ENCODE data around the gene PGLYRP3.
A peak's percentile ranks its signal among the peaks of the same experiment; 100 is the strongest.

Gene PGLYRP3

GRCh38 chr1:153310526-153310925 is 2.2 kb downstream of the PGLYRP3 start:
- DNase-seq = no peak

GRCh38 chr1:153309441-153309840 is 3.3 kb downstream of the PGLYRP3 start:
- no peak for DNase-seq

- no peak for DNase-seq
These were observed 4.2 kb downstream of the PGLYRP3 start for GRCh38 chr1:153308540-153308939.

GRCh38 chr1:153307221-153307600 is 5.5 kb downstream of the PGLYRP3 start:
- DNase-seq = no peak

DNA sequence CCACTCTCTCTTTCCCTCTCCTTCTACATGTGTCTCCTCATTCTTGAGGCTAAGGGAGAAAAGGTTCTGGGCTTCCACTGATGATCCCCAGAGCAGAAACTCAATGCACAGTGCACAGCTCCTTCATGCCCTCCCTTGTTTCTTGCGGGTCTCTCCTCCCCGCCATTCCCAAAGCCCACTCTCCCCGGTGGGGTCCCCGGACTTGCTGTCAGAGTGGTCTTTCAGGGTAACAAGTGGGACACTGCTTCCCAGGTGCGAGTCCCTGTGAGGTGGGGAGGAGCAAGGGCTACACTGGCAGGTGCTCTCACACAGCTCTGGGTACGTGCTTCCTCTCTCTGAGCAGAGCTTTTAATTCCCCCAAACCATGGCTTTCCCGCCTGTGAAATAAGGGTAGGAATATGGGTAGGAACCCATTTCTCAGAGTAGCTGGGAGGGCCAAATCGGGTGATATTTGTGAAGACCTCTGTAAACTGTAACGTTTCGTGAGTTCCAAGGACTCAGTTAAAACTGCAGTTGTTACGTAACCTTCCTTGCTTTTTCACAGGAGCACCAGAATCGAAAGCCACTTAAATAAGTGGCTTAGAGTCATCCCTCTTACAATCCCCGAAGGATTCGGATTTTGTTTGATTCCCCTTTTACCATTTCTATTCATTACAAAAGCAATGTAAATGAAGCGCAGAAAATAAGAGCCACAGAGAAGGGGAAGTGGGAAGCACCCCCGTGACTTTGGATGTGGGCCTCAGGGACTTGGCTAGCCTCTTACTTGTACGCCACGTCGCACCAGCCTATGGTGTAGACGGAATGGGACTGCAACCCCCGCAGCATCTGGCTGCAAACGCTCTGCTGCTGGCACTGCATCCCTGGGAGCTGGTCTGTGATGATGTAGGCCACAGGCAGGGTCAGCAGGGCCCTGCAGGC is 6.2 kb downstream of the PGLYRP3 start:
- DNase-seq = peak; percentile 10 to 43

DNA sequence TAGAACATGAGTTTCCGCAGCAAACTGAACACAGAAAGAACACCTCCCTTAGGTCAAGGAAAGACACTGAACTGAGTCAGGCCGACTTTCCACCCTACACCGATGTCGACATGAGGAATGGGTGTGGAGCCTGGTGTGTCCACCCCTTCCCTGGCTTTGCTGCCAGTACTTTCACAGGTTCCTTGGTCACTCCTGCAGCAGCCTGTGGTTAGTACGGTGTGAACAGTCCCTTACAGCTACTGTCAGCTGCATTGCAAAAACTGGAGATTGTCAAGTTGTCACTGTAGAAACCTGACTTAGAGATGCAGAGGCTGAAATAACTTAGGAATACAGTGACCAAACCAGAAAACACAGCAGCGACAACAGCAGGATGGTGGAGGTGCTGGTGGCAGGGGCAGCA is 7.1 kb downstream of the PGLYRP3 start:
- no peak for DNase-seq

GRCh38 chr1:153302308-153302707 is 10.4 kb downstream of the PGLYRP3 start:
- no peak for DNase-seq

DNA sequence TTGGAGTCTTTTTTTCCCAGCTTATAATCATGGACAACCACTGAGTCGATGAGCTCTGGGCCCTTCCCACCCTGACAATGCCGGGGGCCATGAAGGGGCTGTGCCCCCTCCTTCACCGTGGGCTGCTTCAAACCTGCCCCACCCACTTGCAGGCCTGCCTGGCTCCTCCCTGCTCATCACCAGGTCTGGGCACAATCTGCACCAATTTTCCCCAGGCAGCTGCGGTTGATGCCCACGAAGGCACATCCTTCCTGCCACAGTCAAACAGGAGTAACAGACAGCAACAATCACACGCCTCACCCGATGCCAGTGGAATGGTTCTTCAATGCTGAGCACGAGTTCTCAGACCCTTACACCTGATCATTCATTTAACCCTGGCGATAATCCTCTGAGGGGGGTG is 18.9 kb downstream of the PGLYRP3 start:
- no peak for DNase-seq

DNA sequence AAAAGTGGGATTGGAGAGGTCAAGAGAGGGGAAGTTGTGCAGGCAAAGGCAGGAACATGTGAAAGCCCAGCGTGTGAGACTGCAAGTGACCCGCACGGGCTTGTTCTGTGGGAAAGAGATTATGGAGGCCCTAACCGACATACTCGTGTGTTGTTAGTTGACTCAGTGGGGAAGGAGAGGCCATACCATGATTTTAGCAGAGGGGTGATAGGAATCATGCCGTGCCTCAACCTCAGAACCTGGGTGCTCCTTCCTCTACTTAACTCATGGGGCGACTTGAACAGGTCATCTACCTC is 19.3 kb downstream of the PGLYRP3 start:
- no peak for DNase-seq

GRCh38 chr1:153292740-153293479 is 19.8 kb downstream of the PGLYRP3 start:
- peak; percentile 18 to 20 for DNase-seq

DNA sequence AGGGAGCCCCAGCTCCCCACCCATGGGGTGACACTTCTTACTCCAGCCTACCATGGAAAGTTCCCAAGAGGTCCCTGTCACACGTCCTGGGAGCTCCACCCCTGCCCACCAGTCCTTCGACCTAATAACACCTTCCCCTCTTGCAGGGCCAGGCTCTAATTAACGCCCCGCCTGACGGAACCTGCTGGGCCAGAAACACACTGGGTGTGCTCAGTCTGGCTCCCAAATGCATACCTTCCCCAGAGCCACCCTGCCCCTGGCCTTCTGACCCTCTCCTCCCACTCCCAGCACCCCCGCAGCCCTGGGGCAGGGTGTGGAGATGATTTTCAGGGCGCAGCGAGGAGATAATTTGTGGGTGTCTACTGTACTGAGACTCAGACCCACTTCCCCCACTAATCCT is 20.6 kb downstream of the PGLYRP3 start:
- DNase-seq = no peak

DNA sequence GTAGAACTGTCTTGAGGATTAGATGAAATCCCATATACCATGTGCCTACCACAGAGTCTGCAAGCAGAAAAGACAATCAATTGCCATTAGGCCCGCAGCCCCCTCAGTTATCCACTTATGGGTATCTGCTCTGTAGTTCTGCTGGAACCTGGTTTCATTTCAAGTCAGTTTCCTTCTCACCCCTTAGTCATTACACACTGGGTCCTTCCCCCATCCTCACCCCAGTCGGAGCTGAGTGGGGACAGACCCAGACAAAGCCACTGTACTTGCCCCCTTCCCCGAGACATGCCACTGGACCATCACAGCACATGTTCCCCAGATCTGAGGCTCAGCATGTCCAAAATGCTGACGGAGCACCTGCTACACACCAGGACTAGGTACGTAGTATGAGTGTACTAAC is 21.2 kb downstream of the PGLYRP3 start:
- DNase-seq = no peak

DNA sequence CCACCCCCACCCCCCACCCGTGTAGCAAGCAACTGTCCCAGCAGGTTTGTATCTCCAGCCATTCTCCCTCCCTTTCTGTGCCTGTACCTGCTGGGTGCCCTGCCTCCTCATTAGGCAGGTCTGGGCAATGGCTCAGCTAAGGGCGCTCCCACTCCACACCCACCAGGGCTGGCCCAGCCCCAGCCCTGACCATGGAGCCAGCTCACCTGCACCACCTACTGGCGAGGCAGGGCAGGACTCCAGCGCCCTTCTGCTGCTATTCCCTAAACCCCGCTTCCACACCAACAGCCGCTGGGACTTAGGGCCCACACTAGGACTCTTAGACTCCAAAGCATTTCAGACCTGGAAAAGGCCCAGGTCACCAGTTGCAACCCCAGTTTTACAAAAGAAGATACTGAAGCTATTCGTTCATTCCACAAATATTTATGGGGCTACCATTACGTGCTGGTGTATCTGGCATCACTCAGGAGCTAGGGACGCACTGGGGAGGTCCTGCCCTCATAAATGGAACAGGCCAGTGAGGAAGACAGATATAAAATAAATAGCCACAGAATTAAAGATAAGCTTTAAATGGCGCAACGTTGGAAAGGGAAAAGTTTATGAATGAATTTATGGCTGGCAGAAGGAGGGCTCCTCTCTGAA is 24.0 kb downstream of the PGLYRP3 start:
- peak in 1 of 2 donors; percentile 50 for DNase-seq

DNA sequence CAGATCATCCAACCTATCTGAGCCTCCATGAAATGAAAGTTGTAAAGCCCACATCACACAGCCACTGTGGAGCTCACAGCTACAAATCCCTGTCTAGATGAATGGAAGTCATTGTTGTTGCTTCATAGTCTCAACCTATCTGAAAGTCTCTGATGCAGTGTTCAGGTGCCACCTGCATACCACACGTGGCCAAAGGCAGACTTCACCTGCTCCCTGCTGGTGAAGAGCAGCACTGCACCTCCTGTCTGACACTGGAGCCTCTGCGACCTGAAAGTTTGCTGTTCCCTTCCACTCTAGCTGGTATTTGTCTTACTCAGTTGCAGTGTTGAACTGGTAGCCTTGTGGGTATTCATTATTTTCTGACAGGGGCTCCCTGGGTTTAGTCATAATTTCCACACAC is 34.9 kb downstream of the PGLYRP3 start:
- peak in 1 of 2 donors; percentile 38 for DNase-seq

DNA sequence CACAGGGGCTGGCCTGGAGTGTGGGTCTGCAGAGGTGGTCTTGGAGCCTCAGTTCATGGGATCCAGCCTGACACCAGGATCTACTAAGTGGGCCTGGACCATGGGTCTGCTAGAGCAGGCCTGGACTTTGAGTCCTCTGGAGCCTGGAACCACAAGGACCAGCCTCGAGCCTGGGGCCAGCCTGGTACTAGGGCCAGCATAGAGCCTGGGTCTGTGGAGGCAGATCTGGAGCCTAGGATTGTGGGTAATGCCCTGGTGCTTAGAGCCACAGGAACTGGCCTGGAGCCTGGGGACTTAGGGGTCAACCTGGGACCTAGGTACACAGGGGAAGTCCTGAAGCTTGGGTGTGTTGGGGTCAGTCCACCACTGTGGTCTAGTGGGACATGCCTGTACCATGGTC is 40.6 kb downstream of the PGLYRP3 start:
- DNase-seq = no peak

- no peak for DNase-seq
These were observed 41.0 kb downstream of the PGLYRP3 start for GRCh38 chr1:153271711-153272110.

GRCh38 chr1:153265457-153265856 is 47.3 kb downstream of the PGLYRP3 start:
- no peak for DNase-seq

DNA sequence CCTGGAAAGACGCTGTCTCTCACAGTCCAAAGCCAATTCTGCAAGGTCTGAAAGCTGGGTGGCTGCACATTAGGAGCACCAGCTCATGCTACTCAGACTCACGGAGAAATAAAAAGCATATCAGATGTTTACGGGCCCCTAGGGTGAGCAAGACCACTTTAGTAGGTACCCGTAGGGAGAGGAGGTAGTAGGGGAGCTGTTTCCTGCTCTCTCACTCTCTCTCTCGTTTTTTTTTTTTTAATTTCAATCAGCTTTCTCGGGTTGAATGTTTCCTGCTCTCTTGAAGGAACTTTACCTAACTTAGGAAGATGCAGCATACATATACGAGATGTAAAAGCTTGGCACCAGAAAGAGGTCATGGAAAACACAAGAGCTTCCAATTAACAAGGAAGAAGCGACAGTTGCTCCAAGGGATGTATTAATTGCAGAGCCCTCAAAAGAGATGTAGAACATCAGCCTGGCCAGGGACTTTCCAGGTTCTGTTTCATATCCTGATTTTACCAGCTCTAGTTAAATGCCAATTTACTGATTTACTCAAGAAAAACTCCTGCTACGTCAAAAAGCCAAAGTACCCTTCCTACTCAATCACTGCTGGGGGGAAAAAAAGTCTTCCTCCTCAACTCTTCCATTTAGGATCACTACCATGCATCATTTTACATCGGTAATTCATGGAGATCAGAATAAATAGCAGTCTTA is 50.1 kb downstream of the PGLYRP3 start:
- DNase-seq = peak; percentile 62 to 67

- DNase-seq = no peak
These were observed 50.7 kb downstream of the PGLYRP3 start for GRCh38 chr1:153262070-153262366.

DNA sequence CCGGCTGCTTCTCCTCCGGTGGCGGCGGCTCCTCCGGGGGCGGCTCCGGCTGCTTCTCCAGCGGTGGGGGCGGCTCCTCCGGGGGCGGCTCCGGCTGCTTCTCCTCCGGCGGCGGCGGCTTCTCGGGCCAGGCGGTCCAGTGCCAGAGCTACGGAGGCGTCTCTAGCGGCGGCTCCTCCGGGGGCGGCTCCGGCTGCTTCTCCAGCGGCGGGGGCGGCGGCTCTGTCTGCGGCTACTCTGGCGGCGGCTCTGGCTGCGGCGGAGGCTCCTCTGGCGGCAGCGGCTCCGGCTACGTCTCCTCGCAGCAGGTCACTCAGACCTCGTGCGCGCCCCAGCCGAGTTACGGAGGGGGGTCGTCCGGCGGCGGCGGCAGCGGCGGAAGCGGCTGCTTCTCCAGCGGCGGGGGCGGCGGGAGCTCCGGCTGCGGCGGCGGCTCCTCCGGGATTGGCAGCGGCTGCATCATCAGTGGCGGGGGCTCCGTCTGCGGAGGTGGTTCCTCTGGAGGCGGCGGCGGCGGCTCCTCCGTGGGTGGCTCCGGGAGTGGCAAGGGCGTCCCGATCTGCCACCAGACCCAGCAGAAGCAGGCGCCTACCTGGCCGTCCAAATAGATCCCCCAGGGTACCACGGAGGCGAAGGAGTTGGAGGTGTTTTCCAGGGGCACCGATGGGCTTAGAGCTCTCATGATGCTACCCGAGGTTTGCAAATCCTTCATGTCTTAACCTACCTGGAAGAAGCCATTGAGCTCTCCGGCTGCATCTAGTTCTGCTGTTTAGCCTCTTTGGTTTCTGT is 51.3 kb downstream of the PGLYRP3 start:
- peak in 1 of 2 donors; percentile 9 for DNase-seq

- peak; percentile 34 to 35 for DNase-seq
These were observed 52.0 kb downstream of the PGLYRP3 start for GRCh38 chr1:153260585-153261280.

DNA sequence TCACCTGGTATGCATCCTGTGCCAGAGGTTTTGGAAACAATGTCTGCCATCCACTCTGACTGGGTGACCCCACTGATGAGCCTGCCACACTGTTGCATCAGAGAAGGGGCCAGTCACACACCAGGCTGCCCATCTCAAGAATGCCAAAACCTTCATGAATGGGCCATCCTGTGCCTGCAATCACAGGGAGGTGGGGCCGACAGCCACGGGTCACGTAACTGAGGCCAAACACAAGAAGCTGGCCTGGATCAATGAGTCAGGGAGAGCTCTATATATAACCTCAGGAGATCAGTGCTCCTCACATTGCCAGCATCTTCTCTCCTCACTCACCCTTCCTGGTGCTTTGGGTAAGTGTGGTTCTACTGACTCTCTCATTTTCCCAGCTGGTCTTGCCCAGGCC is 53.4 kb downstream of the PGLYRP3 start, which contains the start of gene LORICRIN:
Gene LORICRIN, plus strand, starts transcription at position 301 of the 400 bp plus-strand sequence. CDS start 1,263 bp downstream, outside the sequence.
- DNase-seq = no peak
